Measurements from ENCODE around the gene ATXN7L2.
A peak's percentile ranks its signal among the peaks of the same experiment; 100 is the strongest.
"Not testable (repeated sequence)": the region's sequence is repeated elsewhere in the genome, so short reads cannot be mapped to it uniquely, and the experiment has no call there.

Gene ATXN7L2

GRCh38 chr1:109467301-109467777 lies 16.4 kb upstream of the ATXN7L2 start:
- H3K4me3 Mint-ChIP-seq, result peak overlapping the region; percentile 25 to 67
- H3K27me3 Mint-ChIP-seq, result peaks cover 46 to 70% of the 10 kb centered on the region in 2 donors
- no peaks in the 10 kb centered on the region for H3K36me3 Mint-ChIP-seq
- DNase-seq, result no peak
- no peak for ATAC-seq (replicated peaks)
- no peak overlapping the region for H3K27ac Mint-ChIP-seq
- H3K9me3 Mint-ChIP-seq, result no peaks in the 10 kb centered on the region
- H3K4me1 Mint-ChIP-seq, result peaks cover 3 to 7% of the 10 kb centered on the region in 2 donors

DNA sequence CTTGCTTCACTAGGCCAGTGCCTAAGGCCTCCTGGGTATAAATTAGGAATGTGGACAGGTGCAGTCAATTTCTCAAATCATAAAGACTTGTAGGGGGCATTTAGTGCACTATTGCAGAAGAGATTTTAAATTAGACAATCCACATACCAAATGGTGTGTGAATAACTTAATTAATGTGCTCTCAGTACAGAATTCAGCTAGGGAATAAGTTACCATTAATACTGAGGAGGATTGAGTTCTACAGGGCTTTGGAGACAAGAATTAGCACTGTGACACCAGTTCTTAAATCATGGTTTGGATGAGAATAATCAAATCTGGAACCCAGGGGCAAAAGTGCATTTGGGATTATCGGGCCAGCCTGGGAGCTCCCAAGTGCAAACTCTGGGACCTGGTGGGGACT lies 15.6 kb upstream of the ATXN7L2 start:
- no peak for DNase-seq
- Mint-ChIP-seq H3K4me1 (peaks cover 3 to 7% of the 10 kb centered on the region in 2 donors), H3K27ac (no peak overlapping the region), H3K27me3 (peaks cover 46 to 71% of the 10 kb centered on the region in 2 donors), H3K4me3 (no peak overlapping the region), H3K9me3 (no peaks in the 10 kb centered on the region), H3K36me3 (no peaks in the 10 kb centered on the region)
- ATAC-seq (replicated peaks), result no peak

DNA sequence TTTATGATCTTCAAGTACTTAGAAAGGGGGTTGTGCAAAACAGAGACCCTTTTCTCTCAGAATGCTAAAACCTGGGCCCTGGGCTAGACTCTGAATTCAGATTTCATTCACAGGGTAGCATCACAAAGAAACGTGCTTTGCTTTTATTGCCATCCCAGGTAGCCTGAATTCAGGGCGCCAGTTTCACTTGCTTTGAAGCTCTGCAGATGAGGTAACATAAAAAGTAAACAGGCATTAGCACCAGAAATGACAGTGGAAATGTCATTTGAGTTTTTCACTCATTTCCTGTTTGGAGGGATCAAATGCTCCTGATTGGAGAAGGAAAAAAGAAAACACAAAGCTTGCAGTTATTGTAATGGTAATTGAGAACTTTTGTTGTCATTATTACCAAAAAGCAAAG lies 14.8 kb upstream of the ATXN7L2 start:
- ATAC-seq (replicated peaks) (no peak), DNase-seq (no peak)
- no peak overlapping the region for H3K4me3 Mint-ChIP-seq
- H3K4me1 Mint-ChIP-seq, result peaks cover 3 to 7% of the 10 kb centered on the region in 2 donors
- H3K27me3 Mint-ChIP-seq, result peaks cover 46 to 74% of the 10 kb centered on the region in 2 donors
- H3K9me3 Mint-ChIP-seq, result no peaks in the 10 kb centered on the region
- no peaks in the 10 kb centered on the region for H3K36me3 Mint-ChIP-seq
- H3K27ac Mint-ChIP-seq, result no peak overlapping the region

GRCh38 chr1:109470245-109470644 lies 13.5 kb upstream of the ATXN7L2 start:
- H3K27ac Mint-ChIP-seq, result no peak overlapping the region
- DNase-seq, result no peak
- H3K4me1 Mint-ChIP-seq, result peaks cover 3 to 7% of the 10 kb centered on the region in 2 donors
- ATAC-seq (replicated peaks), result no peak
- H3K36me3 Mint-ChIP-seq, result no peaks in the 10 kb centered on the region
- H3K27me3 Mint-ChIP-seq, result peaks cover 42 to 71% of the 10 kb centered on the region in 2 donors
- H3K4me3 Mint-ChIP-seq, result no peak overlapping the region
- no peaks in the 10 kb centered on the region for H3K9me3 Mint-ChIP-seq

DNA sequence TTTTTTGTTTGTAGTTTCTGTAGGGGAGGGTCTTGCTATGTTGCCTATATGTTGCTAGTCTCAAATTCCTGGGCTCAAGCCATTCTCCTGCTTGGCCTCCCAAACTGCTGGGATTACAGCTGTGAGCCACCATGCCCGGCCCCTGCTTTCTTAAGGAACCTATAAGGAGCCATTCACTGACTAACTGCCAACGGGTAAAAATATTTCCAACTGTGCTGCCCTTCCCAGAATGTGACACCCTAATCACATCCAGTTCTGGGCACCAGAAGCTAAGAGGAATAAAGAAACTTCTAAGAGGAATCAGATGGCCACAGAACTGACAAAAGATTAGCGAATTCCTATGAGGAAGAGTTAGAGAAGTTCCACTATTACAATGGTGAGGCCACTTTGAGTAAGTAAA lies 10.9 kb upstream of the ATXN7L2 start:
- DNase-seq (no peak), ATAC-seq (replicated peaks) (no peak)
- no peak overlapping the region for H3K4me3 Mint-ChIP-seq
- no peaks in the 10 kb centered on the region for H3K9me3 Mint-ChIP-seq
- no peak overlapping the region for H3K27ac Mint-ChIP-seq
- no peaks in the 10 kb centered on the region for H3K36me3 Mint-ChIP-seq
- H3K4me1 Mint-ChIP-seq, result no peaks in the 10 kb centered on the region
- H3K27me3 Mint-ChIP-seq, result peaks cover 57 to 76% of the 10 kb centered on the region in 2 donors

GRCh38 chr1:109473284-109474057 lies 10.2 kb upstream of the ATXN7L2 start:
- H3K27ac Mint-ChIP-seq; H3K4me3 Mint-ChIP-seq; H3K4me1 Mint-ChIP-seq; DNase-seq; ATAC-seq (replicated peaks); H3K9me3 Mint-ChIP-seq; H3K36me3 Mint-ChIP-seq: not testable (repeated sequence)
- H3K27me3 Mint-ChIP-seq, result peaks cover 56 to 76% of the 10 kb centered on the region in 2 donors

DNA sequence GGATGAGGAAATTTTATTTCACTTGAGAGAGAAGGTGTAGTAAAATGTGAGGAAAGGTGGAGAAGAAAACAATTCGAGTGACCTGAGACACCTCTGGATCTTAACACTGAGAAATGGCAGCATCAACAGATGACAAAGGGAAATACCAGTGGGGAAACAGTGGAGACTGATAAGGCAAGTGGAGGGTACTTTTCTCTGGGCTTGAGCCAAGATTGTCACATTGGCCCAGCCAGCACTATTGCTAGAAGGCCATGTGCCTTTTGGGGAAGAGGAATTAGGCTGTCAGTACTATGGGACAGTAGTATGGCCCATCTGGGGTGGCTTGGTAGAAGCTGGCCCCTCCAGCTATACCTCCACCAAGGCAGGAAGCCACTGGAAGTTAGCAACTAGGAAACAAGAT lies 9.0 kb upstream of the ATXN7L2 start:
- Mint-ChIP-seq H3K27ac (no peak overlapping the region), H3K9me3 (no peaks in the 10 kb centered on the region), H3K36me3 (no peaks in the 10 kb centered on the region), H3K27me3 (peaks cover 68 to 87% of the 10 kb centered on the region in 2 donors), H3K4me1 (no peaks in the 10 kb centered on the region), H3K4me3 (no peak overlapping the region)
- DNase-seq, result no peak
- no peak for ATAC-seq (replicated peaks)

DNA sequence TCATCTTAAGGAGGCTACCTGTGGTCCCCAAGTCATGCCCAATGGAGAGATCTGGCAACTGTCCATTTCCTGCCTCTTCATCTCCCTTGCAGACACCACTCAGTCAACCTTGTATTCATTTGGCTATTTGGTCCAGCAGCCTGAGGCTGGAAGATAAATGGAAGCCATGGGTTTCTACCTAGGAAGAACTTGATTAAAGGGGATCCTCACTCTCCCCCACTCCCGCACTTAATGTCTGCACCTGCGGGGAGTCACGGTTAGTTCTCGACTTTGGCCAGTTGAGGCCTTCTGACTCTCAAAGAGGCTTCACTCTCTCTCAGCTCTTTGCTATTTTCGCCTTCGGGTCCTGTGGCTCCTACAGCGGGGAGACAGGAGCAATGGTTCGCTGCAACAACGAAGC lies 8.4 kb upstream of the ATXN7L2 start:
- no peak overlapping the region for H3K27ac Mint-ChIP-seq
- no peaks in the 10 kb centered on the region for H3K4me1 Mint-ChIP-seq
- DNase-seq (no peak), ATAC-seq (replicated peaks) (no peak)
- H3K27me3 Mint-ChIP-seq, result peaks cover 68 to 88% of the 10 kb centered on the region in 2 donors
- no peaks in the 10 kb centered on the region for H3K36me3 Mint-ChIP-seq
- no peak overlapping the region for H3K4me3 Mint-ChIP-seq
- H3K9me3 Mint-ChIP-seq, result no peaks in the 10 kb centered on the region

DNA sequence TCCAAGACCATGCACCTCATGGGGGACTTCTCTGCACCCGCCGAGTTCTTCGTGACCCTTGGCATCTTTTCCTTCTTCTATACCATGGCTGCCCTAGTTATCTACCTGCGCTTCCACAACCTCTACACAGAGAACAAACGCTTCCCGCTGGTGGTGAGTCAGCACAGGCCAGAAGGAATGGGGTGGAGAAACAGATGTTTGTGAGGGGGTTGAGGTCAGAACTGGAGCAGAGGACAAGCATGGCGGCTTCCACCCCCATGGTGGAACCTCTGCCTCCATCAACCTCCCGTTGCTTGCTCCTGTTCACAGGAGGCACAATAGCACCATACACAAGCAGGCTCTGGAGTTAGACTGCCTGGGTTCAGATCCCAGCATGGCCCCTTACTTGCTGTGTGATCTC lies 6.9 kb upstream of the ATXN7L2 start:
- Mint-ChIP-seq H3K4me3 (no peak overlapping the region), H3K27me3 (peaks cover 71 to 88% of the 10 kb centered on the region in 2 donors), H3K36me3 (no peaks in the 10 kb centered on the region), H3K9me3 (no peaks in the 10 kb centered on the region), H3K4me1 (no peaks in the 10 kb centered on the region), H3K27ac (no peak overlapping the region)
- DNase-seq (no peak), ATAC-seq (replicated peaks) (no peak)

DNA sequence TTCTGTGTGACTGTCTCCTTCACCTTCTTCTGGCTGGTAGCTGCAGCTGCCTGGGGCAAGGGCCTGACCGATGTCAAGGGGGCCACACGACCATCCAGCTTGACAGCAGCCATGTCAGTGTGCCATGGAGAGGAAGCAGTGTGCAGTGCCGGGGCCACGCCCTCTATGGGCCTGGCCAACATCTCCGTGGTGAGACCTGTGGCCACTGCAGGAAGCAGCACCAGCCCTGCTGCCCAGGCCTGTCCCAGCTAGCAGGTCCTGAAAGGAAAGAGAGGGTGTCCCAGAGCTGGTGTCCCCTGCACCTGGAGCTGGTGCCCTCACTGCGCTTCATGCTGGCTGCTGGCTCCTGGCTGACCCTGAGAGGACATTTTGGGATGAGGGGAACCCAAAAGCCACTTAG lies 5.9 kb upstream of the ATXN7L2 start:
- DNase-seq (no peak), ATAC-seq (replicated peaks) (no peak)
- H3K27ac Mint-ChIP-seq, result no peak overlapping the region
- H3K36me3 Mint-ChIP-seq, result no peaks in the 10 kb centered on the region
- peaks cover under 1 to 2% of the 10 kb centered on the region in 2 donors for H3K4me1 Mint-ChIP-seq
- H3K27me3 Mint-ChIP-seq, result peaks cover 65 to 80% of the 10 kb centered on the region in 2 donors
- no peaks in the 10 kb centered on the region for H3K9me3 Mint-ChIP-seq
- H3K4me3 Mint-ChIP-seq, result no peak overlapping the region

GRCh38 chr1:109478806-109479205 lies 4.9 kb upstream of the ATXN7L2 start:
- no peak for ATAC-seq (replicated peaks)

DNA sequence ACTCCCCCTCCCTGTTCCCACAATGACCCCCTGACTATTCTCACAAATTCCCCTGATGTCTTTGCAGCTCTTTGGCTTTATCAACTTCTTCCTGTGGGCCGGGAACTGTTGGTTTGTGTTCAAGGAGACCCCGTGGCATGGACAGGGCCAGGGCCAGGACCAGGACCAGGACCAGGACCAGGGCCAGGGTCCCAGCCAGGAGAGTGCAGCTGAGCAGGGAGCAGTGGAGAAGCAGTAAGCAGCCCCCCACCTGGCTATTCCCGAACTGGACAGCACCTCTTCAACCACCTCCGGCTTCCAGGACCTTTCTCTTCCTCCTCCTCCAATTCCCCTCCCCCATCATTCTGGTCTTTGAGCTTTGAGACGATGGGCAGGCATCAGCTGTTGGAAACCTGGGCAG lies 4.4 kb upstream of the ATXN7L2 start:
- ATAC-seq (replicated peaks) (no peak), DNase-seq (no peak)
- H3K27ac Mint-ChIP-seq, result no peak overlapping the region
- H3K9me3 Mint-ChIP-seq, result no peaks in the 10 kb centered on the region
- H3K4me3 Mint-ChIP-seq, result no peak overlapping the region
- H3K36me3 Mint-ChIP-seq, result no peaks in the 10 kb centered on the region
- peaks cover 7 to 13% of the 10 kb centered on the region in 2 donors for H3K4me1 Mint-ChIP-seq
- H3K27me3 Mint-ChIP-seq, result peaks cover 65 to 68% of the 10 kb centered on the region in 2 donors

More at GRCh38 chr1:109478806-109479205, 4.9 kb upstream of the ATXN7L2 start:
- no peaks in the 10 kb centered on the region for H3K9me3 Mint-ChIP-seq
- H3K36me3 Mint-ChIP-seq, result no peaks in the 10 kb centered on the region
- H3K27ac Mint-ChIP-seq, result no peak overlapping the region
- peaks cover 65 to 71% of the 10 kb centered on the region in 2 donors for H3K27me3 Mint-ChIP-seq
- peaks cover 7 to 10% of the 10 kb centered on the region in 2 donors for H3K4me1 Mint-ChIP-seq
- DNase-seq, result no peak
- H3K4me3 Mint-ChIP-seq, result no peak overlapping the region

GRCh38 chr1:109479901-109480300 lies 3.8 kb upstream of the ATXN7L2 start:
- no peak for DNase-seq
- Mint-ChIP-seq H3K4me1 (peaks cover 9 to 19% of the 10 kb centered on the region in 2 donors), H3K27ac (no peak overlapping the region)

GRCh38 chr1:109481646-109482045 lies 2.1 kb upstream of the ATXN7L2 start:
- peaks cover 44 to 45% of the 10 kb centered on the region in 2 donors for H3K27me3 Mint-ChIP-seq
- no peak for DNase-seq
- H3K27ac Mint-ChIP-seq, result no peak overlapping the region
- peaks cover 15 to 27% of the 10 kb centered on the region in 2 donors for H3K4me1 Mint-ChIP-seq
- no peaks in the 10 kb centered on the region for H3K9me3 Mint-ChIP-seq
- H3K36me3 Mint-ChIP-seq, result peaks cover 2 to 9% of the 10 kb centered on the region in 2 donors
- H3K4me3 Mint-ChIP-seq, result no peak overlapping the region
- ATAC-seq (replicated peaks), result no peak

More at GRCh38 chr1:109479901-109480300, 3.8 kb upstream of the ATXN7L2 start:
- ATAC-seq (replicated peaks), result no peak
- Mint-ChIP-seq H3K4me3 (no peak overlapping the region), H3K36me3 (no peaks in the 10 kb centered on the region), H3K27me3 (peaks cover 59 to 62% of the 10 kb centered on the region in 2 donors), H3K9me3 (no peaks in the 10 kb centered on the region)

DNA sequence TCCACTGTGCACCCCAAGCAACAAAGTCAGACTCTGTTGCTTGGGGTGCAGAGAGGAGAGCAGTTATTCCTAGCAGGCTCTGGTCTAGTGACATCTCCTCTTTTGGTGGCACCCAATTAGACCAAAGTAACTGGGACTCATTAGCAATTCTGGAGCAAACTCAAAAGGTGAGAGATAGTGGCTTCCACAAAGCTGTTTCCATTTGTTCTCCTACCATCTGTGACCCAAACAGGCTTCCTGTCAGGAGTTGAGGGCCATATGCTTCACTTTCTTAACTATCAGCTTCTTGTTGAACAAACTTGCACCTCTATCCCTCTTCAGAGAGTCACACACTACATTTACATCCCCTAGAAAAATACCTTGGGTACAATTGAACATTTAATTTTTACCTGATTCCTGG lies 1.5 kb upstream of the ATXN7L2 start:
- no peak for DNase-seq
- Mint-ChIP-seq H3K4me1 (peaks cover 15 to 27% of the 10 kb centered on the region in 2 donors), H3K4me3 (no peak overlapping the region), H3K36me3 (peaks cover 2 to 10% of the 10 kb centered on the region in 2 donors), H3K9me3 (no peaks in the 10 kb centered on the region), H3K27me3 (peaks cover 39% of the 10 kb centered on the region in 2 donors), H3K27ac (no peak overlapping the region)
- ATAC-seq (replicated peaks), result no peak

Measured in stimulated activated naive B cell treated with anti-CD40 and anti-IgM and Interleukin-4, amounts not matched to agents 10 μg/mL and 1 μg/mL and 100 μg/mL, for 72 hours (primary cell).